Stimulated activated CD8-positive, alpha-beta memory T cell treated with anti-CD3 and anti-CD28 coated beads, Interleukin-7, amount 100 ng/mL, for 24 hours (primary cell): ENCODE data around the gene SOBP.

Experiments used
- DNase-seq: peaks from one replicate; pipeline ENCODE4 v3.0.0-alpha.2; 2020; ENCODE audit warnings: low read depth

Gene SOBP

GRCh38 chr6:107585815-107586435, 96.0 kb downstream of the SOBP start:
- no peak for DNase-seq

GRCh38 chr6:107587451-107587850, 97.5 kb downstream of the SOBP start:
- DNase-seq: no peak

- DNase-seq: no peak
These were observed 99.3 kb downstream of the SOBP start for GRCh38 chr6:107589199-107589598.

GRCh38 chr6:107589934-107590333, 100.0 kb downstream of the SOBP start:
- DNase-seq: no peak

GRCh38 chr6:107590378-107590777, 100.5 kb downstream of the SOBP start:
- DNase-seq: no peak

DNA sequence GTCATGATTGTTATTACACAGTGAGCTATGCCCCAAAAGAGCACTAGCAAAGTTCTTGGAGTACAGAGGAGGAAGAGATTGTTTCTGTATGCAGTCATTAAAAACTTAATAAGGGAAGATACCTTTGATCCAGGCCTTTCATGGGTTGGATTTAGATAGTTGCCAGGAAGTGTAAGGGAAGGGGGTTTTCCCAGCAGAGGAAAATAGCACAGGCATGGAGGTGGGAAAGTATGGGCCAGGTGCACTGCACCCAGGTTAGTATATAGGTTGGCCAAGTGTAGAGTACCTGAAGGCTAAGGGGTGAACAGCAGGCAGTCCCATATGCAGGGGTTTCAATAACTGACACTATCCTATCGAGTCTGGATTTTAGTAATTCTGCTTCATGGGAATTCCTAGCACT, 101.4 kb downstream of the SOBP start:
- no peak for DNase-seq

DNA sequence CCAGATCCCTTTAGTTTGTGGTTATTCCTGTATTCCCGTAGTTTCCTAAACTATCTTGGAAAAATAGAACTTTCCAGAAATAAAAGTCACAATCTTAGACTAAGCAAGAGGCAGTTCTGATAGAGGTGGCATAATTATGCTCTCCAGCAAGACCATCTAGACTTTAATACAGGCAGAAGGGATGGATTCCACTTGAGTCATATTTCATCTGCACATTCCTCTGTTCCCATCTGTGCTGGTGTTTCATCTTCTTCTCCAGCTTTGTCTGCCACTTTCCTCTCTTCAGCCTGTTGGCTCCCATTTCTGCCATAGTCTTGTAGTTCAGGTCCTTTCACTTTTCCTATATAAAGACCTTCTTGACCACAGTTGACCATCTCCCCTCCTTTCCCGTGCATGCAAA, 102.9 kb downstream of the SOBP start:
- no peak for DNase-seq

DNA sequence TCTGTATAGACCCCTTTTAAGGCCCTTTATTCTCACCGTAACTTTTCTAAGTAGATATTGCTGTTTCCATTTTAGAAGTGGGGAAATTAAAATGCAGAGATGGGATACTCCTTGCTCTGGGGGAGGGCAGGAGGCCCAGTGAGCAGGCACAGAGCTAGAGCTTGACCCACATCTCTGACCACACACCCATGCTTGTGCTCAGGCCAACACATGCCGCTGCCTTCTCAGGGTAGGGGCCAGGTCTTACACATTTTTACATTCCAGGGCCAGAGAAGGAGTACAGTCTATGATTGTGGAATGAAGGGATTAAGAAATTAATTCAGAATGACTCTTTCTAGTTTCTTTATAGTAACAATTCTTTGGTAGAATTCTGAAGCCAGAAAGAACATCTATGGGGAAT, 104.8 kb downstream of the SOBP start:
- DNase-seq: no peak

GRCh38 chr6:107598091-107598490, 108.2 kb downstream of the SOBP start:
- DNase-seq: no peak

- DNase-seq: no peak
These were observed 109.1 kb downstream of the SOBP start for GRCh38 chr6:107599043-107599442.

- no peak for DNase-seq
These were observed 110.2 kb downstream of the SOBP start for GRCh38 chr6:107600121-107600520.

GRCh38 chr6:107600936-107601335, 111.0 kb downstream of the SOBP start:
- DNase-seq: no peak

GRCh38 chr6:107601406-107601805, 111.5 kb downstream of the SOBP start:
- DNase-seq: no peak

DNA sequence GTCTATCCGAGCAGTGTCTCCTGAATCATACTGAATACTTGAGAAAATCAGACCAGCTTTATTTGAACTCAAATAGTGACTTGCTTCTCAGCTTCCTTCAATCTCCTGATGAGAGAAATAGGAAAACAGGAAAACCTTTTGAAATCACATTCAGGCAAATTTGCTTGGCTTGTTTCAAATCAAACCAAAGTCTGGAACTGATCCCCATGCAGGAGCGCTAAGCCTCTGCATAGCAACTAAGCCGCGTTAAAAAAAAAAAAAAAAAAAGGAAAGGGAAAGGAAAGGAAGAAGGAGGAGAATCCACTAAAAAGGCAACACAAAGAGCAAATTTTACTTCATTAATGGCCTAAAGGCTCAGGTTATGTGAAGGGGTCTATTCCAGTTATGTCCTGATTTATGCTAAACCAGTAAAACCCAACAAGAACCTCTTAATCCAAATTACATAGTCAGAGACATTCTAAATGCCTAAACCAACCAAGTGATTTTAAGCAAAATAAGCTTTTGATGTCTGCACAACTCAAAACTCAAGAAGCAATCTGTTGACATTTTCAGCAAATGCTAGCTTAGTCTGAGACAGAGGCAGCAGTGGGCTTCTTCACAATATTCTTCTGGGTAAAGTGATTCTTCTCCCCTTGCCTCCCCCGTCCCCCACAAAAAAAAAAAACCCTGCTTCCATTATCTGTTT, 112.5 kb downstream of the SOBP start:
- no peak for DNase-seq

DNA sequence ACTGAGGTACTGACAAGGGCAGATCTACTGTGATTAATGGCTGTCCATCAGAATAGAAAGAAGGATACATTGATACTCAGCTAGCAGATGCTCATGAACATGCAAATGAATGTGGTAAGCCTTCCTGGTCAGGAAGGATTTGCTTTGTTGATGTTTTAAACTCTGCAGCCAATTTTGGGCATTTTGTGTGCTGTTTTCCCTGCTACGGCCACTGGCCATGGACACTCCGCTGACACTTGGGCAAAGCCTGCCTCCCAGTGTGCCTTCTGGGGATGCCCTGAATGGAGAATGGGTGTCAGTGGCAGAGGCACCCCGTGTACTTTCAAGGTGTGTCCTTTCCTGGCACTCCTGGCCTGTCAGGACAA, 113.1 kb downstream of the SOBP start:
- DNase-seq: no peak

- no peak for DNase-seq
These were observed 114.6 kb downstream of the SOBP start for GRCh38 chr6:107604549-107604948.

DNA sequence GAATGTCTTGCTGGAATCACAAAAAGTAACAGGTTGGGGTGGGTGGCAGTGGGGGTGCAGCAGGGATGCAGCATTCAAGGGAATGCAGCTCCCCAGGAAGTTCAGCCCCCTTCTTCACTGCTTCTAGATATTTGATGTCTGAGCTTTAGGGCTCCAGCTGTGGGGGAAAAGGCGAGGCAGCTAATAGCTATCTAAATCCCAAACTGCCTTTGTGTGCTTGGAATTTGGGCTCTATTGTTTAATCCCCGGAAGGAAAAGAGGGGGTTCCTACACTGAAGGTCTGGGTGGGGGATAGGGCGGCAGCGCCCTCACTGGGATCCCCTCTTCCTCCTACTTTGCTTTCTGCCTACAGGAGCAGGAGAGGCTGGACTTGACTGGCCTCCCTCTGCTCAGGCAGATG, 116.5 kb downstream of the SOBP start:
- DNase-seq: no peak

DNA sequence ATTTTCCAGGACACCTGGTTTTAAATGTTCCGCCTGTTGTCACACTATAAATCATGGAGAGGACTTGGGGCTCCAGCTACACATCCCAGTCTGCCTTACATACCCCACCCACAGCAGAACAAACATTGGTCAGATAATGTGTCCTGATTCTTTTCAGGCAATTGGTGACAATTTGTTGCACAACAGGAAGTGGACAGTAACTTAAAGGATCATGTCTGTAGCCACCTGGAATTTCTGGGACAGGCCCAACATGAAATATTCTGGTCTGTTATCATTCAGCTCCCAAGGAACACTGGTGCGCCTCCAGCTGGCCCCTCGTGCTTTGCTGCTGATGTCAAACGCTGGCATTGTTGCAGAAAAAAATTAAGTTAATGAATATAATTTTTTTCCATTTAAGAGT, 117.2 kb downstream of the SOBP start:
- no peak for DNase-seq

GRCh38 chr6:107611094-107611810, 121.3 kb downstream of the SOBP start:
- DNase-seq: no peak

DNA sequence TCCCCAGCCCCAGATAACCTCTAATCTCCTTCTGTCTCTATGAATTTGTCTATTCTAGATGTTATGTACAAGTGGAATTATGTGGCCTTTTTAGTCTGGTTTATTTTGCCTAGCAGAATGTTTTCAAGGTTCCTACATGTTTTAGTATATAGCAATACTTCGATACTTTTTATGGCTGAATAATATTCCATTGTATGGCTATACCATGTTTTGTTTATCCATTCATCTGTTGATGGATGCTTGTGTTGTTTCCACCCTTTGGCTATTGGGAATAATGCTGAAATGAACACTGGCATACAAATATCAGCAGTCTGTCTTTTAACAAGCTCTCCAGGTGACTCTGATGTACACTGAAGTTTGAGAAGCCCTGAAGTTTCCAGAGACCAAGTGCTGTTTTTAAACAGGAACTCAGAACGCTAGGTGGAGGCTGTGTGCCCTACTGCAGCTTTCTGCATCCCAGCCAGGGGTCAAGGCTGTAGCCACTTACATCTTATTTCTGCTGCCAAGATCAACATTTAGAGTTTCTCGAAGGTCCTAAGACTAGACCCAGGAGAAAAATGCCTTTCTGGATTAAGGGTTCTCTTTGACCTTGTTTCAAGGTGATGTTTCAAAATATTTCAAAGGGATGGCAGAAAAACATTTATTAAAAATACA, 123.0 kb downstream of the SOBP start:
- no peak for DNase-seq

DNA sequence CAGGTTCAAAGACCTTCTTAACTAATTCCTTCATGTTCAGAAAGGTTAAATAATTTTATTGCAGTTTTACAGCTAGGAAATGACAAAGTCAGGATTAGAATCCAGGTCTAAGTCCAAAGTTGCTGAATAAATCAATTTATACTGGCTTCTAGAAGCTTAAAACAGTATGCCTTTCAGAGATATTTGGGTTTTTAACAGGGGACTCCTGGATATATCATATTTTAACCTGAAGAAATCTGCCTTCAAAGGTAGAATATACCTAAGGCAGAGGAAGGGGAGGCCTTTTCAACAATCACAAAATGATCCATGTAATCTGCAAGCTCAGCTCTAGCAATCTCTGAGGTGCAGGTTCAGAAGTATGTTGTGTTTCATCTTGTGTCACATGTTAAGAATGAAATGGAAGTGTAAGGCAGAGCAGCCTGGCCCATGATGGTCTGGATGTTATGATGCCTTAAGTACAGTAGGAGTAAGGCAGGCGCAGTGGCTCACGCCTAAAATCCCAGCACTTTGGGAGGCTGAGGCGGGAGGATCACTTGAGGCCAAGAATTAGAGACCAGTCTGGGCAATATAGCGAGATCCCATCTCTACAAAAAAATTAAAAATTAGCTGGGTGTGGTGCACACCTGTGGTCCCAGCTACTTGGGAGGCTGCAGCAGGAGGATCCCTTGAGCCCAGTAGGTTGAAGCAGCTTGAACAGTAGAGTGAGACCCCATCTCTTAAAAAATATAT, 123.9 kb downstream of the SOBP start:
- DNase-seq: no peak

DNA sequence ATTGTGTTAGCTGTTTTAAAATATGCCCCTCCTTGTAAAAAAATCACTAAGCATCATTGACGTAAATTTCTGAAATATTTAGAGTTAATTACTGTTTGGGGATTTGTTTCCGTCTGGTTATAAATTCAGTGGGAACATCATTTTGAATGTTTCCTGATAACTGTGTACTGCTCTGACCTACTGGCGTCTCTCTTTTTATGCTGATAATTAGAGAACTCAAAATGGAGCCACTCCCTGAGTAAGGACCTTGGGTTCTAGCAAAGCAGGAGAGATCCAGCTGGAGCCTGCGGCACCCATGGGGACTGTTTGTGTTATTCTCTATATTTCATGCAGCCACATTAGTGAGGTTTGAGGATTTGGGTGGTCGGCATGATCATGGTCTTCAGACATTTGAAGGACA, 124.9 kb downstream of the SOBP start:
- no peak for DNase-seq
